Measurements from ENCODE around the gene ALOX15B. TPM values are rescaled to one million over a fixed set of nuclear protein-coding genes. Genes with fewer than 3 reads are reported as not detected.

Gene ALOX15B
- polyA plus RNA-seq, 1 of the 3 experiments (the other 2 are of a cell fraction), result not detected

- 22% methylated on average over 8 of the region's 9 CpGs for WGBS (ENCODE audit: low lambda C conversion rate)
- Histone ChIP-seq H4K20me1 (ENCODE audit: insufficient read depth) (no peaks in the 10 kb centered on the region), H3K4me3 (ENCODE audit: low read depth in 2 of 2, low read length in 1 of 2) (no peak overlapping the region), H3K9ac (no peak overlapping the region), H3K9me3 (no peaks in the 10 kb centered on the region), H2AFZ (ENCODE audit: low read depth) (no peak overlapping the region), H3K79me2 (ENCODE audit: insufficient read depth) (no peaks in the 10 kb centered on the region), H3K27me3 (ENCODE audit: insufficient read depth) (peaks cover 62% of the 10 kb centered on the region; the same call in 1 of the 2 replicates), H3F3A (replicated peaks; ENCODE audit: insufficient read depth) (no peaks in the 10 kb centered on the region), H3K4me2 (no peak overlapping the region), H3K27ac (ENCODE audit: low read depth in 2 of 2, low read length in 1 of 2) (no peak overlapping the region), H3K36me3 (replicated peaks in 1 of 2; ENCODE audit: control insufficient read depth in 1 of 2, insufficient read depth in 2 of 2, low read length in 1 of 2) (no peaks in the 10 kb centered on the region), H3K4me1 (ENCODE audit: control insufficient read depth in 1 of 2, insufficient read depth in 2 of 2, low read depth in 1 of 2, low read length in 1 of 2) (no peaks in the 10 kb centered on the region), H3K9me2 (no peaks in the 10 kb centered on the region)
- ChIA-PET CTCF (interaction anchor here (1.5 to 13.4 kb wide), 6 partner anchors 9 to 32 kb away, joined by 4 to 298 read pairs (median 50); partner anchors contain the start of gene ALOXE3), POLR2A (no interaction called here)
- no peak for DNase-seq
- TF ChIP-seq USF1 (IDR thresholded peaks at IDR 0.05; ENCODE audit: borderline replicate concordance, low read depth) (no peak), REST (IDR thresholded peaks at IDR 0.05; ENCODE audit: low read depth, low read length) (no peak), IRF3 (IDR thresholded peaks at IDR 0.05; ENCODE audit: low read depth, low read length) (no peak), POLR2AphosphoS5 (IDR thresholded peaks at IDR 0.05; ENCODE audit: low read depth, low read length) (no peak), MXI1 (IDR thresholded peaks at IDR 0.05; ENCODE audit: low read depth, low read length) (no peak), SMC3 (IDR thresholded peaks at IDR 0.05; ENCODE audit: low read depth, low read length) (no peak), EZH2phosphoT487 (IDR thresholded peaks at IDR 0.05; ENCODE audit: borderline replicate concordance, low read depth) (no peak), JUND (IDR thresholded peaks at IDR 0.05) (no peak), GABPA (IDR thresholded peaks at IDR 0.05; ENCODE audit: low read depth) (no peak), PBX3 (IDR thresholded peaks at IDR 0.05) (no peak), ZBTB33 (IDR thresholded peaks at IDR 0.05; ENCODE audit: borderline replicate concordance, low read depth) (no peak)
Measured at GRCh38 chr17:8091033-8091687, 52.3 kb downstream of the ALOX15B start.
